ENCODE results near the gene SNIP1. TPM values are rescaled to one million over a fixed set of nuclear protein-coding genes. Genes with fewer than 3 reads are reported as not detected.
"Not testable (repeated sequence)": the region's sequence is repeated elsewhere in the genome, so short reads cannot be mapped to it uniquely, and the experiment has no call there.

The SNIP1 gene
- total RNA-seq, 1 experiment from 2014 or later: 26.4 TPM

DNA sequence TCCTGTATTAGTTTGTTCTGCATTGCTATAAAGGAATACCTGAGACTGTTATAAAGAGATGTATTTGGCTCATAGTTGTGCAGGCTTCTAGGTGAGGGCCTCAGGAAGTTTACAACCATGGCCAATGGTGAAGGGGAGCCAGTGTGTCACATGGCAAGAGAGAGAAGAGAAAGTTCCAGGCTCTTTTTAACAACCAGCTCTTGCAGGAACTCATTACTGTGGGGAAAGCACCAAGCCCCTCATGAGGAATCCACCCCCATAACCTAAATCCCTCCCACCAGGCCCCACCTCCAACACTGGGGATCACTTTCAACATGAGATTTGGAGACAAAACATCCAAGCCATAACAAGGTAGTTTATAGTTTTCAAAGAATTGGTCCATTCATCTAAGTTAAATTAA is 34.5 kb downstream of the SNIP1 start:
- no peak overlapping the region for H3K4me3 Mint-ChIP-seq (ENCODE audit: unreplicated experiment)
- no peak overlapping the region for H3K27ac Mint-ChIP-seq (ENCODE audit: low read depth, unreplicated experiment)
- no TSS peak for BruUV-seq (replicated peaks)
- ChIA-PET POLR2A (interaction anchor here (2.0 kb wide), 1 partner anchor 15 kb away, joined by 4 read pairs; no protein-coding TSS in a partner anchor), CTCF (no interaction called here)
- H3K27me3 Mint-ChIP-seq (ENCODE audit: insufficient read depth, unreplicated experiment): no peaks in the 10 kb centered on the region
- intact Hi-C loops (cut with micrococcal nuclease): no loop called here
- H3K36me3 Mint-ChIP-seq (ENCODE audit: insufficient read depth, unreplicated experiment): no peaks in the 10 kb centered on the region
- no peak for DNase-seq (ENCODE audit: unreplicated experiment)
- H3K4me1 Mint-ChIP-seq (ENCODE audit: insufficient read depth, unreplicated experiment): peaks cover 10% of the 10 kb centered on the region
- H3K9me3 Mint-ChIP-seq (ENCODE audit: unreplicated experiment): no peaks in the 10 kb centered on the region
- TF ChIP-seq, protein P1, sequence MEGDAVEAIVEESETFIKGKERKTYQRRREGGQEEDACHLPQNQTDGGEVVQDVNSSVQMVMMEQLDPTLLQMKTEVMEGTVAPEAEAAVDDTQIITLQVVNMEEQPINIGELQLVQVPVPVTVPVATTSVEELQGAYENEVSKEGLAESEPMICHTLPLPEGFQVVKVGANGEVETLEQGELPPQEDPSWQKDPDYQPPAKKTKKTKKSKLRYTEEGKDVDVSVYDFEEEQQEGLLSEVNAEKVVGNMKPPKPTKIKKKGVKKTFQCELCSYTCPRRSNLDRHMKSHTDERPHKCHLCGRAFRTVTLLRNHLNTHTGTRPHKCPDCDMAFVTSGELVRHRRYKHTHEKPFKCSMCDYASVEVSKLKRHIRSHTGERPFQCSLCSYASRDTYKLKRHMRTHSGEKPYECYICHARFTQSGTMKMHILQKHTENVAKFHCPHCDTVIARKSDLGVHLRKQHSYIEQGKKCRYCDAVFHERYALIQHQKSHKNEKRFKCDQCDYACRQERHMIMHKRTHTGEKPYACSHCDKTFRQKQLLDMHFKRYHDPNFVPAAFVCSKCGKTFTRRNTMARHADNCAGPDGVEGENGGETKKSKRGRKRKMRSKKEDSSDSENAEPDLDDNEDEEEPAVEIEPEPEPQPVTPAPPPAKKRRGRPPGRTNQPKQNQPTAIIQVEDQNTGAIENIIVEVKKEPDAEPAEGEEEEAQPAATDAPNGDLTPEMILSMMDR (IDR thresholded peaks at IDR 0.05; ENCODE audit: unreplicated experiment): no peak

- H3K9me3 Mint-ChIP-seq (ENCODE audit: unreplicated experiment); H3K36me3 Mint-ChIP-seq (ENCODE audit: insufficient read depth, unreplicated experiment); H3K27ac Mint-ChIP-seq (ENCODE audit: low read depth, unreplicated experiment); H3K4me3 Mint-ChIP-seq (ENCODE audit: unreplicated experiment); H3K27me3 Mint-ChIP-seq (ENCODE audit: insufficient read depth, unreplicated experiment); intact Hi-C loops (cut with micrococcal nuclease); BruUV-seq (replicated peaks); H3K4me1 Mint-ChIP-seq (ENCODE audit: insufficient read depth, unreplicated experiment); DNase-seq (ENCODE audit: unreplicated experiment): not testable (repeated sequence)
- POLR2A ChIA-PET: interaction anchor here (1.3 to 2.0 kb wide), 2 partner anchors 15 to 18 kb away, joined by 4 read pairs; no protein-coding TSS in a partner anchor
- CTCF ChIA-PET: interaction anchor here (0.9 kb wide), 1 partner anchor 31 kb away, joined by 5 read pairs; no protein-coding TSS in a partner anchor
Observed at GRCh38 chr1:37518929-37519328, 35.2 kb downstream of the SNIP1 start.

- BruUV-seq (replicated peaks); H3K4me3 Mint-ChIP-seq (ENCODE audit: unreplicated experiment); H3K27me3 Mint-ChIP-seq (ENCODE audit: insufficient read depth, unreplicated experiment); H3K27ac Mint-ChIP-seq (ENCODE audit: low read depth, unreplicated experiment); H3K36me3 Mint-ChIP-seq (ENCODE audit: insufficient read depth, unreplicated experiment); intact Hi-C loops (cut with micrococcal nuclease); DNase-seq (ENCODE audit: unreplicated experiment); H3K9me3 Mint-ChIP-seq (ENCODE audit: unreplicated experiment): not testable (repeated sequence)
- H3K4me1 Mint-ChIP-seq (ENCODE audit: insufficient read depth, unreplicated experiment): peaks cover 14% of the 10 kb centered on the region
- CTCF ChIA-PET: interaction anchor here (0.9 kb wide), 1 partner anchor 31 kb away, joined by 5 read pairs; no protein-coding TSS in a partner anchor
- POLR2A ChIA-PET: interaction anchor here (0.7 to 2.0 kb wide), 4 partner anchors 16 to 35 kb away, joined by 3 to 4 read pairs (median 4); no protein-coding TSS in a partner anchor
Observed at GRCh38 chr1:37518241-37518640, 35.9 kb downstream of the SNIP1 start.

DNA sequence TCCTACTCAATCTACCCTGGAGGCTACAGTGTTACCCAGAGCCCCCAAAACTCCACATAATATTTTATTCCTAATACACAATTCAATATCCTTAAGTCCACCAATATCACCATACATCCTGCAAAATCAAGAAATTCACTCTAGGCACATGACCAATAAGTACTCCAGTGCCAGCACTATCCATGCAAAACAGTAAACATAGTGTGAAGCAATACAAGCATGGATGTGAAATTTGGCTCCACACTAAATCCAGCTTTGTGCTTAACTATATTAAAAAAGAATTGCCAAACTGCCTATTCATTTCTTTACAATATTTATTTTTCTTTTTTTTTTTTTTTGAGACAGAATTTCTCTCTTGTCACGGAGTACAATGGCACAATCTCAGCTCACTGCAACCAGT is 36.5 kb downstream of the SNIP1 start:
- CTCF ChIA-PET: interaction anchor here (0.6 kb wide), 1 partner anchor 63 kb away, joined by 3 read pairs; no protein-coding TSS in a partner anchor
- intact Hi-C loops (cut with micrococcal nuclease): no loop called here
- H3K4me1 Mint-ChIP-seq (ENCODE audit: insufficient read depth, unreplicated experiment): peaks cover 16% of the 10 kb centered on the region
- POLR2A ChIA-PET: interaction anchor here (0.7 to 1.3 kb wide), 4 partner anchors 17 to 36 kb away, joined by 3 to 4 read pairs (median 4); no protein-coding TSS in a partner anchor
- no peaks in the 10 kb centered on the region for H3K36me3 Mint-ChIP-seq (ENCODE audit: insufficient read depth, unreplicated experiment)
- H3K4me3 Mint-ChIP-seq (ENCODE audit: unreplicated experiment): no peak overlapping the region
- TF ChIP-seq, protein P1 (IDR thresholded peaks at IDR 0.05; ENCODE audit: unreplicated experiment): no peak
- H3K27me3 Mint-ChIP-seq (ENCODE audit: insufficient read depth, unreplicated experiment): no peaks in the 10 kb centered on the region
- no peaks in the 10 kb centered on the region for H3K9me3 Mint-ChIP-seq (ENCODE audit: unreplicated experiment)
- DNase-seq (ENCODE audit: unreplicated experiment): no peak
- H3K27ac Mint-ChIP-seq (ENCODE audit: low read depth, unreplicated experiment): no peak overlapping the region
- no TSS peak for BruUV-seq (replicated peaks)

- intact Hi-C loops (cut with micrococcal nuclease): no loop called here
- Mint-ChIP-seq H3K27ac (ENCODE audit: low read depth, unreplicated experiment) (peak overlapping the region; percentile 82), H3K4me1 (ENCODE audit: insufficient read depth, unreplicated experiment) (peaks cover 16% of the 10 kb centered on the region), H3K36me3 (ENCODE audit: insufficient read depth, unreplicated experiment) (peaks cover 16% of the 10 kb centered on the region), H3K4me3 (ENCODE audit: unreplicated experiment) (peak overlapping the region; percentile 82), H3K9me3 (ENCODE audit: unreplicated experiment) (no peaks in the 10 kb centered on the region), H3K27me3 (ENCODE audit: insufficient read depth, unreplicated experiment) (no peaks in the 10 kb centered on the region)
- POLR2A ChIA-PET: interaction anchor here (0.6 to 4.8 kb wide), 27 partner anchors 9 to 1366 kb away, joined by 3 to 159 read pairs (median 6); partner anchors contain the start of genes C1orf122, CDCA8, CSF3R and GNL2
- TF ChIP-seq, protein P1 (IDR thresholded peaks at IDR 0.05; ENCODE audit: unreplicated experiment): no peak
- CTCF ChIA-PET: interaction anchor here (0.6 to 4.0 kb wide), 25 partner anchors 9 to 1652 kb away, joined by 3 to 32 read pairs (median 4); partner anchors contain the start of genes INPP5B and ZC3H12A
- no peak for DNase-seq (ENCODE audit: unreplicated experiment)
- TSS peak; percentile 94 for BruUV-seq (replicated peaks)
Observed at GRCh38 chr1:37515185-37516034, 38.7 kb downstream of the SNIP1 start.

Measured in MCF 10A (cell line).